H9 (cell line): Measurements from ENCODE around the gene SKIC8. TPM values are rescaled to one million over a fixed set of nuclear protein-coding genes. Genes with fewer than 3 reads are reported as not detected.
A peak's percentile ranks its signal among the peaks of the same experiment; 100 is the strongest.

Experiments
- DNase-seq: peaks from one replicate; pipeline ENCODE4 v3.0.0-alpha.2; 2017
- H2AFZ ChIP-seq: one replicate; pipeline ENCODE4 v1.6.1; 2013; ENCODE audit warnings: mild to moderate bottlenecking, low read length, control low read depth, moderate library complexity
- H2AK5ac ChIP-seq: 2 replicates; pipeline ENCODE4 v1.6.1; 2013; ENCODE audit warnings: low read length, control low read depth, mixed read lengths; ENCODE audit not compliant: insufficient read length
- H2BK120ac ChIP-seq: one replicate; pipeline ENCODE4 v1.6.1; 2013; ENCODE audit warnings: low read depth, mild to moderate bottlenecking, low read length, control low read depth, inconsistent platforms; ENCODE audit not compliant: poor library complexity, severe bottlenecking
- H2BK12ac ChIP-seq: 2 replicates; pipeline ENCODE4 v1.6.1; 2013; ENCODE audit warnings: low read length, control low read depth, mixed read lengths, low read depth; ENCODE audit not compliant: insufficient read length
- H2BK15ac ChIP-seq: 2 replicates; pipeline ENCODE4 v1.6.1; 2013; ENCODE audit warnings: low read depth, low read length, control low read depth
- H2BK20ac ChIP-seq: one replicate; pipeline ENCODE4 v1.6.1; 2013; ENCODE audit warnings: low read depth, mild to moderate bottlenecking, low read length, control low read depth, inconsistent platforms; ENCODE audit not compliant: poor library complexity, severe bottlenecking
- H2BK5ac ChIP-seq: 2 replicates; pipeline ENCODE4 v1.6.1; 2013; ENCODE audit warnings: low read length, control low read depth, mixed read lengths; ENCODE audit not compliant: insufficient read length
- H3K14ac ChIP-seq: 2 replicates; pipeline ENCODE4 v1.6.1; 2013; ENCODE audit warnings: low read length, control low read depth; ENCODE audit not compliant: insufficient read depth
- H3K18ac ChIP-seq: 2 replicates; pipeline ENCODE4 v1.6.1; 2013; ENCODE audit warnings: low read depth, mild to moderate bottlenecking, mixed read lengths, low read length, control low read depth; ENCODE audit not compliant: insufficient read length
- H3K23ac ChIP-seq: 2 replicates; pipeline ENCODE4 v1.6.1; 2013; ENCODE audit warnings: low read length, control low read depth, mixed read lengths, low read depth; ENCODE audit not compliant: insufficient read length
- H3K23me2 ChIP-seq: 2 replicates; pipeline ENCODE4 v1.6.1; 2013; ENCODE audit warnings: low read depth, mild to moderate bottlenecking, mixed read lengths, low read length, control low read depth; ENCODE audit not compliant: insufficient read length, poor library complexity, severe bottlenecking
- H3K27ac ChIP-seq: 2 replicates; pipeline ENCODE4 v1.5.1; 2013; ENCODE audit warnings: low read length, control low read depth, mixed read lengths, low read depth; ENCODE audit not compliant: insufficient read length
- H3K27me3 ChIP-seq: 2 replicates; pipeline ENCODE4 v1.6.1; 2013; ENCODE audit warnings: low read length, control low read depth, inconsistent platforms; ENCODE audit not compliant: insufficient read depth
- H3K4ac ChIP-seq: 2 replicates; pipeline ENCODE4 v1.6.1; 2013; ENCODE audit warnings: low read depth, mild to moderate bottlenecking, control low read depth, inconsistent platforms, low read length, moderate library complexity
- H3K4me1 ChIP-seq: 2 replicates; pipeline ENCODE4 v1.6.1; 2013; ENCODE audit warnings: low read length, control low read depth, inconsistent platforms; ENCODE audit not compliant: insufficient read depth
- H3K4me2 ChIP-seq: 2 replicates; pipeline ENCODE4 v1.6.1; 2013; ENCODE audit warnings: low read length, control low read depth, mixed read lengths; ENCODE audit not compliant: insufficient read length, insufficient read depth
- H3K56ac ChIP-seq: 2 replicates; pipeline ENCODE4 v1.6.1; 2013; ENCODE audit warnings: low read depth, mild to moderate bottlenecking, mixed read lengths, low read length, control low read depth; ENCODE audit not compliant: insufficient read length
- H3K79me1 ChIP-seq: 2 replicates; pipeline ENCODE4 v1.6.1; 2013; ENCODE audit warnings: low read depth, mild to moderate bottlenecking, moderate library complexity, low read length, control low read depth, inconsistent platforms; ENCODE audit not compliant: insufficient read depth, poor library complexity, severe bottlenecking
- H3K79me2 ChIP-seq: 2 replicates; pipeline ENCODE4 v1.6.1; 2013; ENCODE audit warnings: low read length, control low read depth, inconsistent platforms; ENCODE audit not compliant: insufficient read depth
- H3K9ac ChIP-seq: 2 replicates; pipeline ENCODE4 v1.6.1; 2013; ENCODE audit warnings: low read length, control low read depth, mixed read lengths; ENCODE audit not compliant: insufficient read length; ENCODE audit errors: extremely low read depth
- H3K9me3 ChIP-seq: one replicate; pipeline ENCODE4 v1.6.1; 2013; ENCODE audit warnings: low read depth, low read length, inconsistent platforms; ENCODE audit not compliant: control insufficient read depth
- H3T11ph ChIP-seq: one replicate; pipeline ENCODE4 v1.6.1; 2013; ENCODE audit warnings: mild to moderate bottlenecking, low read length, control low read depth, inconsistent platforms
- H4K20me1 ChIP-seq: one replicate; pipeline ENCODE4 v1.6.1; 2013; ENCODE audit not compliant: control insufficient read depth, insufficient read length, insufficient read depth
- H4K5ac ChIP-seq: 2 replicates; pipeline ENCODE4 v1.6.1; 2013; ENCODE audit warnings: low read depth, mild to moderate bottlenecking, mixed read lengths, low read length, control low read depth; ENCODE audit not compliant: insufficient read length
- H4K8ac ChIP-seq: replicated peaks from 2 replicates; pipeline ENCODE4 v1.6.1; 2013; ENCODE audit warnings: low read length, control low read depth, mixed read lengths, low read depth; ENCODE audit not compliant: insufficient read length
- H4K91ac ChIP-seq: 2 replicates; pipeline ENCODE4 v1.6.1; 2013; ENCODE audit warnings: low read depth, mild to moderate bottlenecking, moderate library complexity, mixed read lengths, low read length, control low read depth; ENCODE audit not compliant: insufficient read length
- H3K27ac Mint-ChIP-seq, 3 experiments: 2 replicates in 2 of 3; 3 replicates in 1 of 3; pipeline ENCODE4 v1.8.0; 2020 to 2021; ENCODE audit warnings: mixed read lengths in 3 of 3, mild to moderate bottlenecking in 1 of 3, moderate library complexity in 1 of 3
- H3K27me3 Mint-ChIP-seq: 2 replicates; pipeline ENCODE4 v1.8.0; 2021; ENCODE audit warnings: low read depth, mild to moderate bottlenecking, moderate library complexity, mixed read lengths
- H3K36me3 Mint-ChIP-seq, 3 experiments: 2 replicates in 2 of 3; 3 replicates in 1 of 3; pipeline ENCODE4 v1.8.0; 2020 to 2021; ENCODE audit warnings: low read depth in 3 of 3, mixed read lengths in 3 of 3; ENCODE audit not compliant: insufficient read depth in 1 of 3
- H3K4me1 Mint-ChIP-seq, 2 experiments: 2 replicates each; pipeline ENCODE4 v1.8.0; 2020; ENCODE audit warnings: mixed read lengths in 2 of 2
- H3K4me3 Mint-ChIP-seq, 2 experiments: 2 replicates in 1 of 2; 3 replicates in 1 of 2; pipeline ENCODE4 v1.8.0; 2020 to 2021; ENCODE audit warnings: mild to moderate bottlenecking in 2 of 2, mixed read lengths in 2 of 2, moderate library complexity in 1 of 2
- H3K9me3 Mint-ChIP-seq, 2 experiments: 2 replicates in 1 of 2; 3 replicates in 1 of 2; pipeline ENCODE4 v1.8.0; 2020; ENCODE audit warnings: mild to moderate bottlenecking in 2 of 2, mixed read lengths in 2 of 2, moderate library complexity in 1 of 2
- WGBS: extraction: QIAGEN DNeasy Blood & Tissue Kit; methylation state at CpG from one replicate; pipeline ENCODE4 v1.1.7; 2013; ENCODE audit warnings: missing lambda C conversion rate, low lambda C conversion rate, mixed read lengths; ENCODE audit not compliant: insufficient read length; ENCODE audit errors: extremely low coverage; 5-methylcytosine and 5-hydroxymethylcytosine counted together
- total RNA-seq: library from RNA; stranded (reverse); gene quantifications from 2 replicates; pipeline ENCODE4 v1.2.1, GENCODE V29; 2021
- TF ChIP-seq, protein P1 (sequence below): fragments of 200-600 bp; sonication (generic); conservative IDR thresholded peaks from 3 replicates; pipeline ENCODE4 v1.8.0; 2021; ENCODE audit warnings: antibody characterized with exemption, mild to moderate bottlenecking

The SKIC8 gene
- total RNA-seq, 1 experiment from 2014 or later: 45.6 TPM

DNA sequence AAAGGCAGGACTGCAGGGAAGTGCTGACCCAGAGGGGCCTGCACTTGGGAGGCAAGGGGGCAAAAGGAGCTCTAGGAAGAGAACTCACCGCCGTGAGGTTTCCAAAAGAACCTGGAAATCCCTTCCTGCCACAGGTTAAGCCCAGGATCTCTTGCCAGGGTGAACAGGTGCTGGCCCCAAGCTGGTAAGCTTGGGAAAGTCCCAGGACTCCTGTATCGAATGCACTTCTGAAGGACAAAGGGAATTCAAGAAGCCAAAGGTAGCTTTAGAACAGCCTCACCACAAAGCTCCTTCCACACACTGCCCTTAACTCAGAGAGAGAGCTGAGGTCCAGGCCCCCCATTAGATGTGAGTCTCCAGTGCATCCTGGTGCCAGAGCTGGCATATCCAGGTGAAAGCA is 11.9 kb upstream of the SKIC8 start:
- no peak overlapping the region for H2BK120ac ChIP-seq
- no peaks in the 10 kb centered on the region for H3K79me1 ChIP-seq
- no peak overlapping the region for H4K5ac ChIP-seq
- H3K79me2 ChIP-seq: no peaks in the 10 kb centered on the region
- no peaks in the 10 kb centered on the region for H3K9me3 ChIP-seq
- Mint-ChIP-seq H3K27me3 (peaks cover 2% of the 10 kb centered on the region), H3K4me1 (peaks cover 24 to 43% of the 10 kb centered on the region in 2 experiments), H3K36me3 (no peaks in the 10 kb centered on the region), H3K9me3 (no peaks in the 10 kb centered on the region), H3K27ac (peak overlapping the region in 1 of 3 experiments; percentile 63; a peak in 2 of 7 replicates), H3K4me3 (no peak overlapping the region)
- H2BK5ac ChIP-seq: no peak overlapping the region
- H3K14ac ChIP-seq: 0 out of 2 replicates have a peak overlapping the region, but pooled peaks have one; percentile 2
- no peak overlapping the region for H3K23ac ChIP-seq
- no peak overlapping the region for H3T11ph ChIP-seq
- no peak overlapping the region for H3K56ac ChIP-seq
- no peak overlapping the region for H2BK15ac ChIP-seq
- H4K8ac ChIP-seq: no peak overlapping the region
- no peak overlapping the region for H2AK5ac ChIP-seq
- H2AFZ ChIP-seq: no peak overlapping the region
- H3K4ac ChIP-seq: no peak overlapping the region
- no peaks in the 10 kb centered on the region for H3K23me2 ChIP-seq
- no peak overlapping the region for H2BK20ac ChIP-seq
- no CpG with 5 or more reads among the region's 3 CpGs for WGBS
- H4K20me1 ChIP-seq: no peaks in the 10 kb centered on the region
- H4K91ac ChIP-seq: no peak overlapping the region
- no peak overlapping the region for H3K4me2 ChIP-seq
- H3K9ac ChIP-seq: no peak overlapping the region
- H2BK12ac ChIP-seq: no peak overlapping the region
- H3K18ac ChIP-seq: no peak overlapping the region
- DNase-seq: no peak
- H3K27me3 ChIP-seq: no peaks in the 10 kb centered on the region
- TF ChIP-seq, protein P1, sequence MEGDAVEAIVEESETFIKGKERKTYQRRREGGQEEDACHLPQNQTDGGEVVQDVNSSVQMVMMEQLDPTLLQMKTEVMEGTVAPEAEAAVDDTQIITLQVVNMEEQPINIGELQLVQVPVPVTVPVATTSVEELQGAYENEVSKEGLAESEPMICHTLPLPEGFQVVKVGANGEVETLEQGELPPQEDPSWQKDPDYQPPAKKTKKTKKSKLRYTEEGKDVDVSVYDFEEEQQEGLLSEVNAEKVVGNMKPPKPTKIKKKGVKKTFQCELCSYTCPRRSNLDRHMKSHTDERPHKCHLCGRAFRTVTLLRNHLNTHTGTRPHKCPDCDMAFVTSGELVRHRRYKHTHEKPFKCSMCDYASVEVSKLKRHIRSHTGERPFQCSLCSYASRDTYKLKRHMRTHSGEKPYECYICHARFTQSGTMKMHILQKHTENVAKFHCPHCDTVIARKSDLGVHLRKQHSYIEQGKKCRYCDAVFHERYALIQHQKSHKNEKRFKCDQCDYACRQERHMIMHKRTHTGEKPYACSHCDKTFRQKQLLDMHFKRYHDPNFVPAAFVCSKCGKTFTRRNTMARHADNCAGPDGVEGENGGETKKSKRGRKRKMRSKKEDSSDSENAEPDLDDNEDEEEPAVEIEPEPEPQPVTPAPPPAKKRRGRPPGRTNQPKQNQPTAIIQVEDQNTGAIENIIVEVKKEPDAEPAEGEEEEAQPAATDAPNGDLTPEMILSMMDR: no peak
- H3K27ac ChIP-seq: no peak overlapping the region
- H3K4me1 ChIP-seq: no peaks in the 10 kb centered on the region
